ENCODE results near the gene GSS.

Gene GSS

GRCh38 chr20:34992751-34993417 lies 37.3 kb upstream of the GSS start:
- DNase-seq = no peak

GRCh38 chr20:34990661-34991214 lies 35.1 kb upstream of the GSS start:
- DNase-seq = no peak

DNA sequence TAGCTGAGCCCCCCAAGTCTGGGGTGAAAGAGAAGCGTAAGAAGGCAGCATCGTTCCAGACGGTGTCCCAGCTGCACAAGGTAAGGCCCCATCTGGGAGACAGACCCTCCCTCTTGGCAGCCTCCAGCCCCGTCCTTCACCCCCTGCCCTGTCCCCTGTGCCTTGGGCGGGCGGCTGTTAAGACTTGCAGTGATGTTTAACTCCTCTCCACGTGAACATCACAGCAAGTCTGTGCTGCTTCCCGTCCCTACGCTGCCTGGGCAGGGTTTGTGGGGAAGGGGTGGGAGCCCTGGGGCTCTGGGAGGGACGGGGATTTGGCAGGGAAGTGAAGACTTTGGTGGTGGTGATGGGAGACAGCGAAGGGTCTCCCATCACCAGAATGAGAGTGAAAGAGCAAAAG lies 34.6 kb upstream of the GSS start:
- no peak for DNase-seq

DNA sequence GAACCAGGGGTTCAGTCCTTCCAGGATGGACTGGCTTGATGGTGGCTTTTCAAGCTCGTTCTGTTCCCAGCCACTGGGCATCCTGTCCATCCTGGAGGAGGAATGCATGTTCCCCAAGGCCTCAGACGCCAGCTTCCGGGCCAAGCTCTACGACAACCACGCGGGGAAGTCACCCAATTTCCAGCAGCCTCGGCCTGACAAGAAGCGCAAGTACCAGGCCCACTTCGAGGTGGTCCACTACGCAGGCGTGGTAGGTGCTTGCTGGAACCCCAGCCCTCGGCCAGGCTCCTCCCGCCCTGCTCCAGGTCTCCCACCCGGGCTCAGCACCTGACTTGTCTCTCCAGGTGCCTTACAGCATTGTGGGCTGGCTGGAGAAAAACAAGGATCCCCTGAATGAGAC lies 34.1 kb upstream of the GSS start:
- no peak for DNase-seq

- DNase-seq = no peak
Observed at GRCh38 chr20:34989118-34989517, 33.5 kb upstream of the GSS start.

DNA sequence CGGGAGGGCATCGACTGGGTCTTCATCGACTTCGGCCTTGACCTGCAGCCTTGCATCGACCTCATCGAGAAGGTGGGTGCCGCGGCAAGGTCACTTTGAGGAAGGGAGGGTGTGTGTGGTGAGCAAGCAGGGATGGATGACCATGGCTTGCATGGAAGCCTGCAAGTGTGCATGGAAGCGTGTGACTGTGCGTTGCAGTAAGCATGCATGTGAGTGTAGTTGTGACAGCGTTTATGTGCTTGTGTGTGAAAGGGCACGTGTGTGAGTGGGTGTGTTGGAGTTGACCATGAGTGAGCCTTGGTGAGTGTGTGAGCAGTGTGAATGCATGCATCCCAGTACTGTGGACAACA lies 32.6 kb upstream of the GSS start:
- no peak for DNase-seq

GRCh38 chr20:34987288-34988190 lies 31.9 kb upstream of the GSS start:
- no peak for DNase-seq

DNA sequence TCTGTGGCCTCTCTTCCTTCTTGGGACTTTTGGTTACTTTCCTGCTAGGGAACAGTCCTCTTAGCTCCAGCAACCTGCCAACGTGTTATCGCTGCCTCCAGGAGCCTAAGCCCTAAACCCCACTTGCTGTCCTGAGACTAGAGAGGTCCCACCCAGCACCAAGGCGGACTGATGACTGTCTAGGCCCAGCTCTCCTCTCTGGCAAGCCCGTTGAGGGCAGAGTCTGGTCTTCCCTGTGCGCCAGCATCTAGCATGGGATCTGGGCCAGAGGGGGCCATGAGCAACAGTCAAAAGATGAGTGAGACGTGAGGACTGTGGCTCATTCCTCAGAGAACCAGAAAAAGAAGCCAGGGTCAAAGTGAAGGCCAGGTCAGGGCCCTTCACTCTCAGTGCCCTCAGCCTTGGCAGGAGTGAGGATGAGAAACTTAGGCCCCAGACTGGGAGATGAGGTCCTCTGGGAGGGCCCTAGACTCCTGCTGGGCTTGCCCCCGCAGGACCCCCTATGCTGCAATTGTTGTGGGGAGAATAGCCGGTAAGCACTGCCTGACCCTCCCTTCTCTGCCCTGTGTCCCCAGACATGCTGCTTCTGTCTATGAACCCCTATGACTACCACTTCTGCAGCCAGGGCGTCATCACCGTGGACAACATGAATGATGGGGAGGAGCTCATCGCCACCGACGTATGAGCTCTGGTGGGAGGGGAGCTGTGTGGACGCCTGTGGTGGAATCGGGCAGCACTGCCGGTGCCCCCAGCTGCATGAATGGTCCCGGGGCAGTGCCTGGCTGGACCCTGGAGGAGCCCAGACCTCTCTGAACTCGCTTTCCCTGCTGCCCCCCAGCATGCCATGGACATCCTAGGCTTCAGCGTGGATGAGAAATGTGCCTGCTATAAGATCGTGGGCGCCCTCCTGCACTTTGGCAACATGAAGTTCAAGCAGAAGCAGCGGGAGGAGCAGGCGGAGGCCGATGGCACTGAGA lies 31.0 kb upstream of the GSS start:
- DNase-seq = no peak

DNA sequence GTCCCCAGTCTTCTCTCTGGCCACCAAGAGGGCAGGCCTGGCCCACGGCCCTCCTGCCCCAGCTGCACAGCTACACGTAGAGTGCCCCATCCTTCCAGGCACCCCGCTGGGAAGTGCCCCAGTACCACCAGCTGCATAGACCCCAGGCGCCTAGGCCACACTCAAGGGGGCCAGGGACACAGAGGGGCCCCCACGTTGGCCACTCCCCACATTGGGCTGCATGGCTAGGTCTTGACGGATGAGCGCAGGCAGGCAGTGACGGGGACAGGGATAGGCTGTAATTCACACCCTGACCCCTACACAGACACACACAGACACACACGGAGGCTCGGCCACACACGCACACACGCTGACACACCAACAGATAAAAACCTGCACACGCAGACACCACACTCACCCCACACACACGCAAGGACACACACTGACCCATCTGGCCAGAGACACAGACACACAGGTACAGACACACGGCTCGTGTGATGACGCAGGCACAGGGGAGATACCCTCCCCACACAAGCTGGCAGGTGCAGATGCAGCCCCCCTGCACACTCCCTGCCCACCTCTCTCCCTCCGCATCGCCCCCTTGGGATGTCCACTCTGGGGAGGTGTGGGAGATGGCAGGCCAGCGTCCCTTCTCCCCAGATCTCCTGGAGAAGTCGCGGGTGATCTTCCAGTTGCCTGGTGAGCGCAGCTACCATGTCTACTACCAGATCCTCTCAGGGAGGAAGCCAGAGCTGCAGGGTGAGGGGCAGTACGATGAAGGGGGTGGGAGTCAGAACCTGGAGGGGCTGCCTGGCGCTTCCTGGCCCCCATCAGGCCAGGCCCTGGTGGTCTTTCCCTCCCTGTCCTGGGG lies 30.1 kb upstream of the GSS start:
- DNase-seq = no peak

GRCh38 chr20:34984756-34985261 lies 29.2 kb upstream of the GSS start:
- no peak for DNase-seq

GRCh38 chr20:34983995-34984735 lies 28.6 kb upstream of the GSS start:
- no peak for DNase-seq

DNA sequence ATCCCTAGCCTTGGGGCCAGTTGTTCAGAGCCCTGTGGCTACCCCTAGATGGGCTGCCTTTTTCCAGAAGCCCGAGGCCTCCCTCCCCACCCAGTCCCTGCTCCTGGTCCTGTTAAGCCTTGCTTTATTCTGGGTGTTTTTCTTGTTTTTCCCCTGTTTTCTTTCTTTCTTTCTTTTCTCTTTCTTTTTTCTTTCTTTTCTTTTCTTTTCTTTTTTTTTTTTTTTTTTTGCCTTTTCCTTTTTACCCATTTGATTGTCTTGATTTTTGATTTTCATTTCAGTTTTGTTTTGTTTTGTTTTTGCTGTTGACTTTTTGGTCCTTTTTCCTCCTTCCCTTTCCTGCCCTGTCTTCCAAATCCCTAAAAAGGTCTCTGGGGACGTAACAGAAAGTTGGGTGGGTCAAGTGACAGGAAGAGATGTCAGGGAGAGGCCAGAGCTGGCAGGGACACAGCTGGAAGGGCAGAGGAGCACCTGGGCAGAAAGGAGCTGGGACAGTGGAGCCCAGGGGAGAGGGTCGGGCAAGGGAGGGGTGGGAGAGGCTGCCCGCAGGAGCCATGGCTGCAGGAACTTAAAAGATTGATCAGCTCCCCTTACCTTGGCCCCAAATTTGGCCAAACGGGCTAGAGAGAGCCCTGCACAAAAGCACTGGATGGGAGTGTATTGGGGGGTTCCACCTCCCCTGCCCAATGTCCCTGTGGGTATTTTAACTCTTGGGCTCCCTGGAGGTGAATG lies 27.6 kb upstream of the GSS start:
- no peak for DNase-seq

DNA sequence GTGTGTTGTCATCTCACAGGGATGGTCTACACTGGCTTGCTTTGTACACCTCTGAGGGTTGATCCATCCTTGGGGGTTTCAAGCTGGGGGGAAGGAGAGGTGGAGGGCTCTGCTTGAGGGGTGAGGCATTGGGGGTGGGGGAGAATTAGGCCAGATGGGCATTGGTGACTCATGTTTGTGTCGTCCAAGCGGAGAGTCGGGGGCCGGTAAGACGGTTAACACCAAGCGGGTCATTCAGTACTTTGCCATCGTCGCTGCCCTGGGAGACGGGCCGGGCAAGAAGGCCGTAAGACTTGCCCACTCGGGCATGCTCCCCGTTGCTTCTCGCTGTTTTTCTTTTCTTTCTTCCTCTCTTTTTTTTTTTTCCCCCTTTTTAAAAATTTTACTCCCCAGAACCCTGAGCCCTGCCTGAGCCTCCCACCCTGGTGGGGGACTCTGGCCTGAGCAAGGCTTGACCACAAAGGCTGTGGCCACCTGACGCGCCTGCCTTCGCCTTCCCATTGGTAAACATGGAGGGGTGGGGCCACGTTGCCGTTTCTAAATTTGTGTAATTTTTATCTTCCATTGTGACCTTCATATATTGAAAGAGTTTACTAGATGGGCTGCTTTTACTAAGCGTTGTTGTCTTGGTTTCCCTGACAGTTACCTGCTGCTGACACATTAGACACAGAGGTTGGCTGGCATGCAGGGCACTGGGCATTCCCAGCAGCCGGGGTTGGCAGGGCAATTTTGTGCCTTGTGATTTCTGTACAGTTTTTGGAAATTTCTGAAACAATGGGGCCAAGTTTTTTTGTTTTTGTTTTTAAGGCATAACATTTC lies 26.9 kb upstream of the GSS start:
- no peak for DNase-seq

DNA sequence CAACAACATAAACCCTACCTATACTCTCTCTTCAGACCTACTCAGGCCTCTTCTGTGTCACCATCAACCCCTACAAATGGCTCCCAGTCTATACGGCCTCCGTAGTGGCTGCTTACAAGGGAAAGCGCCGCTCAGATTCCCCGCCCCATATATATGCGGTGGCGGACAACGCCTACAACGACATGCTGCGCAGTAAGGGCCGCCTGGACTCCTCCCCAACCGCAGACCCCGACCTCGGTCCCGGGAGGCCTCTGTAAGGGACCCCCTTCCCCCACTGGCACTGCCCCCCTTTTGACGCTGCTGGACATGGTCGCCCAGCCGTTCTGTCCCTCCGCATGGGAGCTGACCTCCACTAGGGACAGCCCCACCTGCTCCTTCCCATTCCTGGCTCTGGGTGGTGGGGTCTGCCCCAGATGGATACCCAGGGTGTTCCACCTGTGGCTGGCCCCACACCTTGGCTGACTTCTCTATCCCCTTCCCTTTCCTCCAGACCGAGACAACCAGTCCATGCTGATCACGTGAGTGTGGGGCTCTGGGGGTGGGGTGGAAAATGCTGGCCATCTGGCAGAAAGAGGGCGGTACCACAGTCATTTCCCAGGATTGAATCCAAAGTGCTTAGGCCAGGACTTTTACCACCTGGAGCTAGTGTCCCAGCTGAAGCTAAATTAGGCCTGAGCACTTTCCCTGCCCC lies 25.1 kb upstream of the GSS start:
- no peak for DNase-seq

DNA sequence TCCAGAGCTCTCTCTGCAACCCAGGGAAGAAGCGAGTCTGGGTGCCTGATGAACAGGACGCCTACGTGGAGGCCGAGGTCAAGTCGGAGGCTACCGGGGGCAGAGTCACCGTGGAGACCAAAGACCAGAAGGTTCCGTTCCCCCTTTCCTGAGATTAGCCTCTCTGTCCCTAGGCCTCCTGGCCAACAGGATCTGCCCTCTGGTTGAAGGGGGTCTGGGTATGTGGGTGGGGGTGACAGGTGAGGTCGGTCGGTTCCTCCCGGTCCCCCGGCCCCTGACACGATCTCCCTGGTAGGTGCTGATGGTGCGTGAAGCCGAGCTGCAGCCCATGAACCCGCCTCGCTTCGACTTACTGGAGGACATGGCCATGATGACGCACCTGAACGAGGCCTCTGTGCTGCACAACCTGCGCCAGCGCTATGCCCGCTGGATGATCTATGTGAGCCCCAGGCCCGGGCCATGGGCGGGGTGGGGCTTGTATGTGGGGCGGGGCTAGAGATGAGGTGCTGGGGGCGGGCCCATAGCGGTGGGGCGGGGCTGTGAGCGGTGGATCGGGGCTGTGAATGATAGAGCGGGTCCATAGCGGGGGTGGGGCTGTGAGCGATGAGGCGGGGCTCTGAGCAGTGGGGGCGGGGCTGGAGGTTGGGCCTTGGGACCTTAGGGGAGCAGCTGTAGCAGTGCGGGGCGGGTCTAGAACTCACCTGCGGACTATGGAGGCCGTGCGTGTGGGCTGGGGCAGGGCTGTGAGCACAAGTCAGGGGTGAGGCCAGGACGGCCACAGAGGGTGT lies 24.0 kb upstream of the GSS start:
- DNase-seq = no peak

DNA sequence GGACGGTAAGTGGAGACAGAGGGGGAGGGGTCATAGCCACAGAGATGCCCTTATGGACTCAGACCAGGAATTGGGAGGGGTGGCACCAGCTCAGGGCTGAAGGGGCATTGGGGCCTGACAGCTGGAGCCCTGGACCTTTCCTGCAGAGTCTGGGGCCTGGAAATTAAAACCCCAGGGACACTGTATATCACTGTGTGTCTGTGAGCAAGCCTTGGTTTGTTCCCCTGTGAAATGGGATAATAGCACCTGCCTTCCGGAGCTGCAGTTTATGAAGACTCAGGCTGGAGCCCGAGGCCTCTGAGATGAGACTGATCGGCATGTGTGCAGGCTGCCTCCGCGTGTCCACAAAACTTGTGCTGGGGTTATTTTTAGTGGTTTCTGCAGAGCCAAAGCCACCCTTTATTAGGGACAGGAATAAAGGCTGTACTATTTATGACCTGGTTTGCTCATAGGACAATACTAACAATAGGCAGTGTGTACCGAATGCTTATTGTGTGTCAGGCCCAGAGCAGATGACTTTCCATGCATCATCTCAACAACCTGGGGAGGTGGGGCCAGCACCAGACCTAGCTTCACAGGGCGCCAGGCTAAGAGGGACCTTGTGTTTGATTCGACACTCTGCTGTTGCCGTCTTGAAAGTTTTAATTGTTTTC lies 22.6 kb upstream of the GSS start:
- no peak for DNase-seq

GRCh38 chr20:34977365-34978091 lies 21.9 kb upstream of the GSS start:
- no peak for DNase-seq

All from 8988T (cell line).